ENCODE measurements around the gene PGAP6. TPM values are rescaled to one million over a fixed set of nuclear protein-coding genes. Genes with fewer than 3 reads are reported as not detected.
"Not testable (repeated sequence)": the region's sequence is repeated elsewhere in the genome, so short reads cannot be mapped to it uniquely, and the experiment has no call there.

Gene PGAP6
- total RNA-seq, 3 donors from 2014 or later: 77.3 to 134 (median 95.7) TPM

- peak; percentile 43 for TF ChIP-seq CTCF (IDR thresholded peaks at IDR 0.05)
- Histone ChIP-seq H3K9me3 (no peaks in the 10 kb centered on the region), H3K4me3 (no peak overlapping the region), H3K4me1 (ENCODE audit: low read depth) (peaks cover 5% of the 10 kb centered on the region), H3K36me3 (ENCODE audit: low read depth) (no peaks in the 10 kb centered on the region)
- DNase-seq (peak in 2 of 3 donors; percentile 71 to 78), ATAC-seq (peak; percentile 90)
- intact Hi-C loops (cut with DNase I, micrococcal nuclease): no loop called here
These were observed 10.1 kb upstream of the PGAP6 start for GRCh38 chr16:391885-392335.

DNA sequence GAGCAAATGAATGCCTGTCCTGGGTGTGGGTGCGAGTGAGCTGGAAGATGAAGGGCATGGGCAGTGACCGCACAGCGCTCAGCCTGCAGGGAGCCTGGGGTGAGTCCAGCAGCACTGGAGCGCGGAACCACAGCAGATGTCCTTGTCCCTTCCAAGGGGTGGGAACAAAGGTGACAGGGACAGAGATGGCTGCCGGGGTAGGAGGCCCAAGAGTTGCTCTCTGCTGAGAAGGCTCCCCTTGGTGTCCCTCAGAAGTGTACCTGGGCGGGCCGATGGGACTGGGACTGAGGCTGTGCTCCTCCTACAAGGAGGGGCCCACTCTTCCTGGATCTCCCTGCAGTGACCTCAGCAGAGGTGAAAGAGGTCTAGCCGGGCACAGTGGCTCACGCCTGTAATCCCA, 7.6 kb upstream of the PGAP6 start:
- Histone ChIP-seq H3K4me3 (no peak overlapping the region), H3K4me1 (ENCODE audit: low read depth) (no peaks in the 10 kb centered on the region), H3K9me3 (no peaks in the 10 kb centered on the region), H3K36me3 (ENCODE audit: low read depth) (no peaks in the 10 kb centered on the region)
- ATAC-seq: no peak
- no peak for DNase-seq
- intact Hi-C loops (cut with DNase I, micrococcal nuclease): no loop called here
- TF ChIP-seq CTCF (IDR thresholded peaks at IDR 0.05): no peak

GRCh38 chr16:387761-388666, 6.2 kb upstream of the PGAP6 start:
- intact Hi-C loops (cut with DNase I, micrococcal nuclease); H3K4me3 ChIP-seq; H3K4me1 ChIP-seq (ENCODE audit: low read depth); H3K9me3 ChIP-seq; DNase-seq; H3K36me3 ChIP-seq (ENCODE audit: low read depth); ATAC-seq: not testable (repeated sequence)

GRCh38 chr16:386641-387156, 4.9 kb upstream of the PGAP6 start:
- no peak for TF ChIP-seq CTCF (IDR thresholded peaks at IDR 0.05)
- H3K36me3 ChIP-seq (ENCODE audit: low read depth): no peaks in the 10 kb centered on the region
- no peak overlapping the region for H3K4me3 ChIP-seq
- no peaks in the 10 kb centered on the region for H3K4me1 ChIP-seq (ENCODE audit: low read depth)
- no peak for ATAC-seq
- no peaks in the 10 kb centered on the region for H3K9me3 ChIP-seq
- intact Hi-C loops (cut with DNase I, micrococcal nuclease): no loop called here
- DNase-seq: no peak

DNA sequence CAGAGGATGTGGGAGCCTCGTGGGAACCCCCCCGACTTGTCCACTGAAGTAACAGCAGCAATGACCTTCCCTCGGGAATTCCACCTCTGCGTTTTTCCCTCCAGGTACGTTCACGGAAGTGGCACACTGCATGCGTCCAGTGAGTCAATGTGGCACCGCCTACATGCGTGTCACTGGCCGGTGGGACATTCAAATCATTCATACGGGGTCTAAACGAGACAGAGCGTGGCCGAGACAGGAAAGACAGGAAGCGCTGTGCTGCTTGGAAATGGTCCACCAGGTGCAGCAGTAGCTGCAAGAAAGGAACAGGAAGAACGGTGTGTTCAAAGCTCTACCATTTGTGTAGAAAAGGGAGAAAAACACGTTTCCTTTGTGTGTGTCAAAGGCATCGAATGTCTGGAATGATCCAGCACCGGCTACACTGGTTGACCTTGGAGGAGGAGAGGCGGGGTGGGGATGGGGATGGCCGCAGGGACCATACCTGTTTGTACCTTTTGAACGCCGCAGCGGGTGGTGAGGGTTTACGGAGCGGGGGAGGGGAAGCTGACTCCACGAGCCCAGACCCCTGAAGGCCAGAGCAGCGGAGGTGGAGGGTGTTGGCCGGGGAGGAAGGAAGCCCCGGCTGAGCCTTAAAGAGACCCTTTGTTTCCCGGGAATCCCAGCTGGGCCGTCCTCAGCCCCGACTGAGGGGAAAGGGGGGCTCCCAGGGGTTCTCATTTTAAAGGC, 1.7 kb upstream of the PGAP6 start:
- H3K4me3 ChIP-seq: no peak overlapping the region
- no peaks in the 10 kb centered on the region for H3K9me3 ChIP-seq
- peaks cover 18% of the 10 kb centered on the region for H3K4me1 ChIP-seq (ENCODE audit: low read depth)
- DNase-seq: peak; percentile 78 to 84 (median 80)
- intact Hi-C loops (cut with DNase I, micrococcal nuclease): no loop called here
- no peaks in the 10 kb centered on the region for H3K36me3 ChIP-seq (ENCODE audit: low read depth)
- ATAC-seq: peak; percentile 60
- TF ChIP-seq CTCF (IDR thresholded peaks at IDR 0.05): no peak
